Measurements from ENCODE around the gene AP1G1. TPM values are rescaled to one million over a fixed set of nuclear protein-coding genes. Genes with fewer than 3 reads are reported as not detected.

Gene AP1G1
- total RNA-seq, 1 experiment from 2014 or later = 63.8 TPM

- TF ChIP-seq, protein P1, sequence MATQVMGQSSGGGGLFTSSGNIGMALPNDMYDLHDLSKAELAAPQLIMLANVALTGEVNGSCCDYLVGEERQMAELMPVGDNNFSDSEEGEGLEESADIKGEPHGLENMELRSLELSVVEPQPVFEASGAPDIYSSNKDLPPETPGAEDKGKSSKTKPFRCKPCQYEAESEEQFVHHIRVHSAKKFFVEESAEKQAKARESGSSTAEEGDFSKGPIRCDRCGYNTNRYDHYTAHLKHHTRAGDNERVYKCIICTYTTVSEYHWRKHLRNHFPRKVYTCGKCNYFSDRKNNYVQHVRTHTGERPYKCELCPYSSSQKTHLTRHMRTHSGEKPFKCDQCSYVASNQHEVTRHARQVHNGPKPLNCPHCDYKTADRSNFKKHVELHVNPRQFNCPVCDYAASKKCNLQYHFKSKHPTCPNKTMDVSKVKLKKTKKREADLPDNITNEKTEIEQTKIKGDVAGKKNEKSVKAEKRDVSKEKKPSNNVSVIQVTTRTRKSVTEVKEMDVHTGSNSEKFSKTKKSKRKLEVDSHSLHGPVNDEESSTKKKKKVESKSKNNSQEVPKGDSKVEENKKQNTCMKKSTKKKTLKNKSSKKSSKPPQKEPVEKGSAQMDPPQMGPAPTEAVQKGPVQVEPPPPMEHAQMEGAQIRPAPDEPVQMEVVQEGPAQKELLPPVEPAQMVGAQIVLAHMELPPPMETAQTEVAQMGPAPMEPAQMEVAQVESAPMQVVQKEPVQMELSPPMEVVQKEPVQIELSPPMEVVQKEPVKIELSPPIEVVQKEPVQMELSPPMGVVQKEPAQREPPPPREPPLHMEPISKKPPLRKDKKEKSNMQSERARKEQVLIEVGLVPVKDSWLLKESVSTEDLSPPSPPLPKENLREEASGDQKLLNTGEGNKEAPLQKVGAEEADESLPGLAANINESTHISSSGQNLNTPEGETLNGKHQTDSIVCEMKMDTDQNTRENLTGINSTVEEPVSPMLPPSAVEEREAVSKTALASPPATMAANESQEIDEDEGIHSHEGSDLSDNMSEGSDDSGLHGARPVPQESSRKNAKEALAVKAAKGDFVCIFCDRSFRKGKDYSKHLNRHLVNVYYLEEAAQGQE (IDR thresholded peaks at IDR 0.05; ENCODE audit: insufficient read depth in 1 of 2, low read depth in 2 of 2, low read length in 1 of 2) = no peak
- TF ChIP-seq TCF7L2 (IDR thresholded peaks at IDR 0.05; ENCODE audit: low read depth, low read length) (no peak), POLR2AphosphoS5 (IDR thresholded peaks at IDR 0.05; ENCODE audit: low read depth, low read length) (no peak), SIN3A (IDR thresholded peaks at IDR 0.05; ENCODE audit: borderline replicate concordance, insufficient read depth, low read depth, low read length) (no peak)
- TF ChIP-seq, protein P2, sequence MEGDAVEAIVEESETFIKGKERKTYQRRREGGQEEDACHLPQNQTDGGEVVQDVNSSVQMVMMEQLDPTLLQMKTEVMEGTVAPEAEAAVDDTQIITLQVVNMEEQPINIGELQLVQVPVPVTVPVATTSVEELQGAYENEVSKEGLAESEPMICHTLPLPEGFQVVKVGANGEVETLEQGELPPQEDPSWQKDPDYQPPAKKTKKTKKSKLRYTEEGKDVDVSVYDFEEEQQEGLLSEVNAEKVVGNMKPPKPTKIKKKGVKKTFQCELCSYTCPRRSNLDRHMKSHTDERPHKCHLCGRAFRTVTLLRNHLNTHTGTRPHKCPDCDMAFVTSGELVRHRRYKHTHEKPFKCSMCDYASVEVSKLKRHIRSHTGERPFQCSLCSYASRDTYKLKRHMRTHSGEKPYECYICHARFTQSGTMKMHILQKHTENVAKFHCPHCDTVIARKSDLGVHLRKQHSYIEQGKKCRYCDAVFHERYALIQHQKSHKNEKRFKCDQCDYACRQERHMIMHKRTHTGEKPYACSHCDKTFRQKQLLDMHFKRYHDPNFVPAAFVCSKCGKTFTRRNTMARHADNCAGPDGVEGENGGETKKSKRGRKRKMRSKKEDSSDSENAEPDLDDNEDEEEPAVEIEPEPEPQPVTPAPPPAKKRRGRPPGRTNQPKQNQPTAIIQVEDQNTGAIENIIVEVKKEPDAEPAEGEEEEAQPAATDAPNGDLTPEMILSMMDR (IDR thresholded peaks at IDR 0.05) = no peak
- Histone ChIP-seq H3K9me3 (ENCODE audit: control insufficient read depth, insufficient read depth, low read depth, low read length) (no peaks in the 10 kb centered on the region), H3K27me3 (ENCODE audit: control insufficient read depth, insufficient read depth, low read length) (no peaks in the 10 kb centered on the region), H3K36me3 (ENCODE audit: control insufficient read depth, insufficient read depth, low read length) (peaks cover 4% of the 10 kb centered on the region; the same call in 1 of the 2 replicates), H3K4me3 (ENCODE audit: low read depth in 2 of 2, low read length in 2 of 2) (no peak overlapping the region), H3K4me1 (ENCODE audit: control insufficient read depth, insufficient read depth, low read length) (peaks cover 25% of the 10 kb centered on the region), H3K27ac (ENCODE audit: low read length) (peak overlapping the region; percentile 34; the same call in 1 of the 2 replicates)
- CTCF ChIA-PET = no interaction called here
- no TSS peak for BruUV-seq (replicated peaks)
- in situ Hi-C loops (cut with HindIII; ENCODE audit: low pct_unique_long_range_greater_than_20kb, low sequenced_read_pairs) (no loop called here), intact Hi-C loops (cut with micrococcal nuclease; ENCODE audit: unreplicated experiment) (no loop called here)
- ATAC-seq (peak; percentile 53; the same call in 1 of the 2 replicates), DNase-seq (ENCODE audit: low read depth, low spot score) (no peak)
- POLR2A ChIA-PET = no interaction called here
Measured at GRCh38 chr16:71709229-71709781, 99.3 kb downstream of the AP1G1 start.

- CTCF ChIA-PET = no interaction called here
- Histone ChIP-seq H3K27me3 (ENCODE audit: control insufficient read depth, insufficient read depth, low read length) (no peaks in the 10 kb centered on the region), H3K4me1 (ENCODE audit: control insufficient read depth, insufficient read depth, low read length) (peaks cover 25% of the 10 kb centered on the region), H3K36me3 (ENCODE audit: control insufficient read depth, insufficient read depth, low read length) (peaks cover 4% of the 10 kb centered on the region; the same call in 1 of the 2 replicates), H3K27ac (ENCODE audit: low read length) (no peak overlapping the region), H3K9me3 (ENCODE audit: control insufficient read depth, insufficient read depth, low read depth, low read length) (no peaks in the 10 kb centered on the region), H3K4me3 (ENCODE audit: low read depth in 2 of 2, low read length in 2 of 2) (no peak overlapping the region)
- POLR2A ChIA-PET = no interaction called here
- no peak for TF ChIP-seq POLR2AphosphoS5 (IDR thresholded peaks at IDR 0.05; ENCODE audit: low read depth, low read length)
- TF ChIP-seq, protein P1 (IDR thresholded peaks at IDR 0.05; ENCODE audit: insufficient read depth in 1 of 2, low read depth in 2 of 2, low read length in 1 of 2) = no peak
- no peak for TF ChIP-seq SIN3A (IDR thresholded peaks at IDR 0.05; ENCODE audit: borderline replicate concordance, insufficient read depth, low read depth, low read length)
- TF ChIP-seq, protein P2 (IDR thresholded peaks at IDR 0.05) = no peak
- TF ChIP-seq TCF7L2 (IDR thresholded peaks at IDR 0.05; ENCODE audit: low read depth, low read length) = no peak
- in situ Hi-C loops (cut with HindIII; ENCODE audit: low pct_unique_long_range_greater_than_20kb, low sequenced_read_pairs) = no loop called here
- ATAC-seq = no peak
- intact Hi-C loops (cut with micrococcal nuclease; ENCODE audit: unreplicated experiment) = no loop called here
- BruUV-seq (replicated peaks) = no TSS peak
- no peak for DNase-seq (ENCODE audit: low read depth, low spot score)
Measured at GRCh38 chr16:71708696-71709095, 99.9 kb downstream of the AP1G1 start.
